GM20000 (cell line): ENCODE data around the gene FAM174C.
"Not testable (repeated sequence)": the region's sequence is repeated elsewhere in the genome, so short reads cannot be mapped to it uniquely, and the experiment has no call there.

Experiments used
- DNase-seq: peaks from one replicate; pipeline ENCODE4 v3.0.0; 2012; ENCODE audit warnings: low spot score
- CTCF ChIP-seq: IDR thresholded peaks from 2 replicates; pipeline ENCODE4 v1.5.1; 2012; ENCODE audit warnings: mild to moderate bottlenecking, control low read depth; ENCODE audit errors: extremely low read depth, missing control alignments

The FAM174C gene

GRCh38 chr19:1245494-1246264 lies 29.7 kb upstream of the FAM174C start:
- TF ChIP-seq CTCF = no peak
- no peak for DNase-seq

GRCh38 chr19:1246265-1247087 lies 28.9 kb upstream of the FAM174C start:
- not testable (repeated sequence) for DNase-seq

- no peak for TF ChIP-seq CTCF
- no peak for DNase-seq
These were observed 27.6 kb upstream of the FAM174C start for GRCh38 chr19:1247748-1248138.

GRCh38 chr19:1248139-1248785 lies 27.1 kb upstream of the FAM174C start, which contains the start of gene MIDN:
Gene MIDN (plus strand): TSS chr19:1248583. CDS start chr19:1250297, 1,714 bp downstream.
- TF ChIP-seq CTCF = peak; percentile 44
- peak; percentile 90 for DNase-seq

GRCh38 chr19:1248786-1249297 lies 26.5 kb upstream of the FAM174C start:
- peak; percentile 87 for DNase-seq
- peak; percentile 73 for TF ChIP-seq CTCF

- TF ChIP-seq CTCF = no peak
- peak; percentile 98 for DNase-seq
These were observed 25.9 kb upstream of the FAM174C start for GRCh38 chr19:1249298-1249989.

GRCh38 chr19:1249990-1250436 lies 25.3 kb upstream of the FAM174C start:
- DNase-seq = no peak
- TF ChIP-seq CTCF = no peak
